ACC112 (cell line): ENCODE data around the gene TTLL7.

Experiments used
- H2AFZ ChIP-seq: fragments of 200-600 bp; sonication (generic); one replicate; pipeline ENCODE4 v1.6.0; 2017; ENCODE audit warnings: antibody characterized with exemption, low read length; ENCODE audit not compliant: unreplicated experiment
- H3K27ac ChIP-seq: fragments of 200-600 bp; sonication (generic); 2 replicates; pipeline ENCODE4 v1.5.1; 2014; ENCODE audit warnings: low read depth, mild to moderate bottlenecking, antibody characterized with exemption, low read length, moderate library complexity
- H3K27me3 ChIP-seq: fragments of 200-600 bp; sonication (generic); 2 replicates; pipeline ENCODE4 v1.6.1; 2014; ENCODE audit warnings: mild to moderate bottlenecking, antibody characterized with exemption, low read length, moderate library complexity, mixed read lengths; ENCODE audit not compliant: insufficient read depth
- H3K36me3 ChIP-seq: fragments of 200-600 bp; sonication (generic); 2 replicates; pipeline ENCODE4 v1.6.1; 2016; ENCODE audit warnings: mild to moderate bottlenecking, antibody characterized with exemption, low read length, moderate library complexity, mixed read lengths; ENCODE audit not compliant: insufficient read depth
- H3K4me1 ChIP-seq: fragments of 200-600 bp; sonication (generic); one replicate; pipeline ENCODE4 v1.6.1; 2016; ENCODE audit warnings: low read length, mixed read lengths; ENCODE audit not compliant: insufficient read depth, unreplicated experiment, control insufficient read depth
- H3K4me3 ChIP-seq: fragments of 200-600 bp; sonication (generic); 2 replicates; pipeline ENCODE4 v1.5.1; 2014; ENCODE audit warnings: mild to moderate bottlenecking, low read depth, low read length
- H3K79me2 ChIP-seq: fragments of 200-600 bp; sonication (generic); one replicate; pipeline ENCODE4 v1.6.0; 2016; ENCODE audit warnings: low read length; ENCODE audit not compliant: control insufficient read depth, unreplicated experiment, insufficient read depth

Gene TTLL7

DNA sequence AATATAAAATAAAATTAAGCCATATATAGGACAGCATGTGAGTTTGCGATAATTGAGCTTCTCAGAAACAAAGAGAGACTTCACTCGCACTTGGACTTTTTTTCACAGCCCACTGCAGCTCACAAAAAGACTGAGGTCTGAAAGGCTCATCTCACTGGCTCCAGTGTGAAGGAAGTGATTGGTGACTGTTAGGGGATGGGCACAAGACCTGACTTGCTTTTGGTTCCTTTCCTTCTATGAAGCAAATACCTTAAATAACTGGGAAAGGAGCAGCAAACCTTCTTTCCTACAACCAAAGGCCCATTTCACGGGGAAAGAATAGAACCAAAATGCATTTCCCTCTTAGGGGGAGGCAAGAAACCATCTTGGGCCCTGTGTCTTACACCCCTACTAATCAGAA is 13.1 kb upstream of the TTLL7 start:
- no peak overlapping the region for H2AFZ ChIP-seq
- H3K4me3 ChIP-seq, result no peak overlapping the region
- no peaks in the 10 kb centered on the region for H3K4me1 ChIP-seq

DNA sequence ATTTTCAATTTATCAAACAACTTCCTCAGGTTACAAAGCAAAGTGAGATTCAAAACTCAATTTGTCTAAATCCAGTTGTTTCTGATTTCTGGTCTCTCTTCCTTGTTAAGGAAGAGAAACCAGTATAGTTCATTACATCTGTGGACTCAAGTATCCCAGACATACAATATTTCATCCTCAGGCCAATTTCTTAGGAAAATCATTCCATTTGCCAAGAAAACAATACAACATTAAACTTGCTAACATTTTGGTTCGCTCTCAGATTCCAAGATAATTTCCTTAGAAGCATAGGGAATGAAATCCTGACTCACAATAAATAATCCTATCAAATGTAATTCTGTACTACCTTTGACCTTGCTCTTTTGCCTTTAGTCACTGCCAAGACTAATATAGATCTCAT is 11.2 kb upstream of the TTLL7 start:
- Histone ChIP-seq H3K79me2 (no peaks in the 10 kb centered on the region), H3K27ac (no peak overlapping the region)

More for the DNA sequence above, 13.1 kb upstream of the TTLL7 start:
- H3K27ac ChIP-seq, result no peak overlapping the region
- no peaks in the 10 kb centered on the region for H3K27me3 ChIP-seq
- H3K36me3 ChIP-seq, result no peaks in the 10 kb centered on the region
- no peaks in the 10 kb centered on the region for H3K79me2 ChIP-seq

DNA sequence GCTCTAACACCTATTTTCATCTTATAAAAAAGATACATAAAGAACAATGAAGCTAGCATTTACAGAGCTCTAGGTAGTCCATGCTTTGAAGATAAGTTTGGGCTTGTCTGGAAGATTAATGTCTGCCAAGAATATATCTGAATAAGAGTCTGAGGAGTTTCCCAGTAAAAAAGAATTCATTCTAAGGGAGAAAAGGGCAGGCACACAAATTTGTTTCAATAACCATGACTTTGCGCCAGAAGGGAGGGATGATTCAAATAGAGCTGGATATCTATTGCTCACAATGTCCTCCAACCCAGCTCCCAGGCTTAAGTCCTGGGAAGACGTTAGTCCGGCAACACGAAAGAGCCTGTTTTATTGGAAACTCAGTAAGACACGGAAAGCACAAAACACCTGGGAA is 9.7 kb upstream of the TTLL7 start:
- Histone ChIP-seq H3K27me3 (no peaks in the 10 kb centered on the region), H3K79me2 (no peaks in the 10 kb centered on the region), H3K4me1 (no peaks in the 10 kb centered on the region), H3K27ac (no peak overlapping the region), H3K4me3 (no peak overlapping the region), H2AFZ (no peak overlapping the region), H3K36me3 (no peaks in the 10 kb centered on the region)

More for the DNA sequence above, 11.2 kb upstream of the TTLL7 start:
- Histone ChIP-seq H3K4me3 (no peak overlapping the region), H3K4me1 (no peaks in the 10 kb centered on the region), H3K36me3 (no peaks in the 10 kb centered on the region), H2AFZ (no peak overlapping the region), H3K27me3 (no peaks in the 10 kb centered on the region)

DNA sequence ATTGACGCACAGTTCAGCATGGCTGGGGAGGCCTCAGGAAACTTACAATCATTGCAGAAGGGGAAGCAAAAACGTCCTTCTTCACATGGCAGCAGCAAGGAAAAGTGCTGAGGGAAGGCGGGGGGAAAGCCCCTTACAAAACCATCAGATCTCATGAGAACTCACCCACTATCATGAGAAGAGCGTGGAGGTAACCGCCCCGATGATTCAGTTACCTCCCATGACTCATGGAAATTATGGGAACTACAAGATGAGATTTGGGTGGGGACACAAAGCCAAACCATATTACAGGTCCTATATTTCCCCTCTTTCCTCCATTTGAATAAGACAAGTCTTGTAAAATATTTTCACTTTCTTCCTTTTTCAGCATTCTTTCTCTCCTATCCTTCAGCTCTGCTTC is 7.7 kb upstream of the TTLL7 start:
- no peaks in the 10 kb centered on the region for H3K79me2 ChIP-seq
- H3K27me3 ChIP-seq, result no peaks in the 10 kb centered on the region
- H3K4me3 ChIP-seq, result no peak overlapping the region
- H3K4me1 ChIP-seq, result peaks cover 5% of the 10 kb centered on the region
- no peak overlapping the region for H2AFZ ChIP-seq
- H3K27ac ChIP-seq, result no peak overlapping the region
- H3K36me3 ChIP-seq, result no peaks in the 10 kb centered on the region

DNA sequence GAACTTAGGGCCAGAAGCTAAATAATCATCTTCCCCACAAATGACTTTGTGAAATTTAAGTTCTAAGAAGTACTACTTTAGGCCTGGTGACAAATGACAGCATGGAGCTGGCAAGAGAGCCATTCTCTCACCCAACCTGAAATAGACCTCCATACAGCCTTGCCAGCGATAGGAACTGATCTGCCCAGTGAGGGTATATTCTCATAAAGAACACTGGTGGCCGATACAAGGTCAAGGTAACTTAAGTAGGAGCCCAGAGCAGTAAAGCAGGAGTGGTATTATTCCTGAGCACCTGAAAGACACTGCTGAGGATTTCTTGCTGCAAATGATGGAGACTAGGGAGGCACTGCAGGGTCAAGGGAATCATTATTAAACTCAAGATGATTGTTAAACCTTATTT is 2.6 kb upstream of the TTLL7 start:
- H2AFZ ChIP-seq, result no peak overlapping the region
- no peaks in the 10 kb centered on the region for H3K36me3 ChIP-seq
- no peak overlapping the region for H3K27ac ChIP-seq
- no peaks in the 10 kb centered on the region for H3K79me2 ChIP-seq
- H3K27me3 ChIP-seq, result no peaks in the 10 kb centered on the region
- H3K4me1 ChIP-seq, result peaks cover 24% of the 10 kb centered on the region
- H3K4me3 ChIP-seq, result no peak overlapping the region

DNA sequence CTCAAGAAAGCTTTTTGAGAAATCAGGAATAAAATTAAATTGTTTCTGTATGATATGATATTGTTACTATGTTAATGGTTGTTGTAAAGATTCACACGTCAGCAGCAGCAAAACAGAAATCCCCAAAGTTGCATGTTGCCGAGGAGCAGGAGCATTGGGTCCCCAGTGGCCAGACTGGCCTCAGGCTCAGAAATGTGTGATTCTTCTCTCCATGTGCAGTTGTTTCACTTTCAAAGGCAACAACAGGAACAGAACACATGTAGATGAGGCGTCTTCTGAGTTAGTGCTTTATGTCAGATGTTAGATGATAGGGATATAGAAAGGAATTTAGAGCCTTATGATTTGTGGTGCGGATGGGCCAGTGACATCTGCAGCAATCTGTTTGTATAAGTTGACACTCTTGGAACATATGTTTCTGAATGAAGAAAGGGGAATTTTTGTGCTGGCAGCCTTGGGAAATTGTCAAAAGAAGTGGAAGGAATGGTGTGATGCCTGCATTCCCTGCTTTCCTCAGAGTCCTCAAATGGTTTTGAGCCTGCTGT is 2.1 kb upstream of the TTLL7 start:
- no peak overlapping the region for H3K27ac ChIP-seq
- H3K4me3 ChIP-seq, result no peak overlapping the region
- H3K79me2 ChIP-seq, result no peaks in the 10 kb centered on the region
- peaks cover 24% of the 10 kb centered on the region for H3K4me1 ChIP-seq
- no peak overlapping the region for H2AFZ ChIP-seq
- H3K27me3 ChIP-seq, result no peaks in the 10 kb centered on the region
- no peaks in the 10 kb centered on the region for H3K36me3 ChIP-seq

DNA sequence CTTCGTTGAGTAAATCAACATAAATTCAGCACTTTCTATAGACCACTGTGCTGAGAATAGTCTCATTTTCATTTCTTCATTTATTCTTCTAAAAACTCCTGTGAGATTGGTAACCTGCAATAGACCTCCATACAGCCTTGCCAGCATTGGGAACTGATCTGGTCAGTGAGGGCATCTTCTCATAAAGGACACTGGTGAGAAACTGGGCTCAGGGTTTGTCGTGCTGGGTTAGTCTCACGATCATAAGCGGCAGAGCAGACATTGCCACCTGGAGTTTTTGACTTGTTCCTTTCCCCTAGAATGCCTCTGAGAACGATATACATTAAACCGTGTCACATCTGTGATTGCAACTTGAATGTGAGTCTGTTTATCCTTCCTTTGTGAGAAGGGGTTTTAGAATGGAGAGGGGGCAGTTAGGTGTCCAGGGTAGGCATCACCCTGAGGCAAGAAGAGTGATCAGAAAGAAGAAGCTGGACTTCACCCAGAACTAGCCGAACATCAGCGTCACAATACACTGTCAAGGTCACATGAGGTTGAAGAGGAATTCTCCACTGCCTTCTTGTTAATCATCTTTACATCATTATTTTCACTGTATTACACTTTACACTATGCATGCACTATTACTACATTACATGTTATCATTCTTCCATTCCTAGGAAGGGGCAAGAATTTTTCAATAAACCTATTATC is 1.4 kb upstream of the TTLL7 start:
- H3K4me3 ChIP-seq, result no peak overlapping the region
- H2AFZ ChIP-seq, result no peak overlapping the region
- H3K4me1 ChIP-seq, result peaks cover 24% of the 10 kb centered on the region
- H3K36me3 ChIP-seq, result no peaks in the 10 kb centered on the region
- no peak overlapping the region for H3K27ac ChIP-seq
- no peaks in the 10 kb centered on the region for H3K27me3 ChIP-seq
- no peaks in the 10 kb centered on the region for H3K79me2 ChIP-seq

DNA sequence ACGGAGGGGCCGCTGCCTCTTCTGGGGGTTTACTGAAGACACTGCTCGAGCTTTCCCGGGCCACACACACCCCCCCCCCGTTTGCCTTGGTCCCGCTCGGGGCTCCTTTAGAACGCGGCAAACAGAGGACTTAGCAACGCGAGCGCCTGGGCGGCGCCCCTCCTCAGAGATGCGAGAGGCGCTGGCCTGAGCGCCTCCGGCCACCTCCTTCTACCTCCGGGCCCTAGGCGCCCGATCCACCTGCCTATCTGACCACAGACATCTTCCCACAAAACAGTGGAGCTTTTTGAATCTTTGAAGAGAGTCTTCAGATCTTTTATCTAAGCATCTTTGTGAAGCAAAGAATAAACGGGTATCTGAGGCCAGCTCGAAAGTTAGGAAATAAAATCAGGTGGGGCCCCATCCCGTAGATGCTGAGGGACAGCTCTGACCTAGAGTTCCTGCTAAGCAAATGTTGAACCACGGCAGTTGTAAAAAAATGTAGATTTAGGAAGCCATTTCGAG is 436 bp upstream of the TTLL7 start:
- peak overlapping the region; percentile 94 for H3K4me3 ChIP-seq
- peak overlapping the region; percentile 95 for H2AFZ ChIP-seq
- peak overlapping the region; percentile 69; the same call in 1 of the 2 replicates for H3K27ac ChIP-seq

DNA sequence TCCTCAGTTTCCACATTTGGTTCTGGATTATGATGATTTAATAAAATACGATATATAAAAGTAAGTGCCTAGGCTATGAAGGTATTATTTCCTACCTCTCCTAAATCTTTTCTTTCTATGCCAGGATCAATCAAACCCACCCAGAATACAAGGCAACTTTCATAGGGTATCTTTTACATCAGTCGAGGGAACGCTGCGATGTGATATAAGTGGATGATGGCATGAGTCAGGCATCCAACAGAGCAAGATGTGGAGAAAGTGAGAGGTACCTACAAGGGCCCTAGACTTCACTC is 781 bp downstream of the TTLL7 start:
- Histone ChIP-seq H3K27ac (no peak overlapping the region), H3K36me3 (no peaks in the 10 kb centered on the region), H3K27me3 (no peaks in the 10 kb centered on the region)

More for the DNA sequence above, 436 bp upstream of the TTLL7 start:
- Histone ChIP-seq H3K79me2 (no peaks in the 10 kb centered on the region), H3K27me3 (no peaks in the 10 kb centered on the region), H3K4me1 (peaks cover 24% of the 10 kb centered on the region), H3K36me3 (no peaks in the 10 kb centered on the region)

DNA sequence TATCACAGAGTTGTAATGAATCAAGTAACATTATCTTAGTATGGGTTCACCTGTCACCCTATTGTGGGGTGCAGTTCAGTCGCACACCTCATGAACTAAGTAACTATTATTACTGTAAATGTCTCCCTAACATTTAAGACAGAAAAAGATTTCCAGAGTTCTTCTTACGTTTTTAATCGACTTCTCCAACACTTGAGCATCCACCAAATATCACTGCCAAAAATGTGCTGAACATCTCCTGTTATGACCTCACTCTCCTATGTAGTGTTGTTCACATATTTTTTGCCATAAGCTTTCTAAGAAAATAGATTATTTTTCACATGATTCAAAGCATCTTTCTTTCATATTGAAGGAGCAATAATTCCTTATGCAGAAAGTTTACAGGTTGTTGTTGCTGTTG is 1.3 kb downstream of the TTLL7 start:
- no peak overlapping the region for H2AFZ ChIP-seq
- H3K79me2 ChIP-seq, result peaks cover 5% of the 10 kb centered on the region
- H3K4me3 ChIP-seq, result peak overlapping the region; percentile 94
- H3K36me3 ChIP-seq, result no peaks in the 10 kb centered on the region
- no peaks in the 10 kb centered on the region for H3K27me3 ChIP-seq
- peaks cover 24% of the 10 kb centered on the region for H3K4me1 ChIP-seq
- H3K27ac ChIP-seq, result no peak overlapping the region

More for the DNA sequence above, 781 bp downstream of the TTLL7 start:
- H3K79me2 ChIP-seq, result peaks cover 5% of the 10 kb centered on the region
- H3K4me1 ChIP-seq, result peaks cover 24% of the 10 kb centered on the region
- peak overlapping the region; percentile 95 for H2AFZ ChIP-seq
- H3K4me3 ChIP-seq, result peak overlapping the region; percentile 94

DNA sequence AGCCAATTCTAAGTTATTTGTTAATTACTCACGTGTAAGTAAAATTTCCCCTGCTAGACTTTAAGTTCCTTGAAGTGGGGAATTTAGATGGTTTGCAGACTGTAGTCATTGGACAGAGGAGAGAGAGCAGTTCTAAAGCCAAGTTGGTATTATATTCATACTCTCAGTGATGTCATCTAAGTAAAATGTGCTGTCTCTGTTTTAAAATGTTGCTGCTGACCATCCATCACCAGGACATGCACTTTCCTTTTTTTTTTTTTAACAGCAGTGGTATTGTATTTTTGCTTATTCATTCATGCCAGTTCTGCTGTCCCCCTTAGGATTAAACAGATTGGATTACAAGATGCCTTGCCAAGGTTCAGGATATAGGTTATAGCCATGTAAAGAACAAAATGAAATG is 2.3 kb downstream of the TTLL7 start:
- no peak overlapping the region for H3K27ac ChIP-seq
- peak overlapping the region; percentile 94; the same call in 1 of the 2 replicates for H3K4me3 ChIP-seq
- peaks cover 5% of the 10 kb centered on the region for H3K79me2 ChIP-seq
- H2AFZ ChIP-seq, result no peak overlapping the region
- peaks cover 19% of the 10 kb centered on the region for H3K4me1 ChIP-seq
- H3K27me3 ChIP-seq, result no peaks in the 10 kb centered on the region
- no peaks in the 10 kb centered on the region for H3K36me3 ChIP-seq
